Measurements from ENCODE around the gene BRD4.

GRCh38 chr19:15298847-15299567, 33.3 kb downstream of the BRD4 start:
- TF ChIP-seq CTCF (IDR thresholded peaks at IDR 0.05; ENCODE audit: borderline replicate concordance, extremely low read depth, low read length, poor library complexity, severe bottlenecking), result no peak
- no peak for TF ChIP-seq EZH2 (IDR thresholded peaks at IDR 0.05; ENCODE audit: borderline replicate concordance, low read depth, low read length, severe bottlenecking)

All from DND-41 (cell line).